Measurements from ENCODE around the gene PRKCE.

GRCh38 chr2:46096260-46096659 lies 444.8 kb downstream of the PRKCE start:
- no peak for TF ChIP-seq CTCF (conservative IDR thresholded peaks at IDR 0.05; ENCODE audit: low read depth, low read length)
- TF ChIP-seq EZH2 (IDR thresholded peaks at IDR 0.05; ENCODE audit: borderline replicate concordance, low read depth, low read length, poor library complexity, severe bottlenecking) = no peak
